NCI-H1930 (cell line): Measurements from ENCODE around the gene TSSK6.
"Not testable (repeated sequence)": the region's sequence is repeated elsewhere in the genome, so short reads cannot be mapped to it uniquely, and the experiment has no call there.

Experiments used
- DNase-seq, 2 experiments: peaks; one replicate each; lab custom pipeline; 2025; lab: John Stamatoyannopoulos, UW

TSSK6 gene

DNA sequence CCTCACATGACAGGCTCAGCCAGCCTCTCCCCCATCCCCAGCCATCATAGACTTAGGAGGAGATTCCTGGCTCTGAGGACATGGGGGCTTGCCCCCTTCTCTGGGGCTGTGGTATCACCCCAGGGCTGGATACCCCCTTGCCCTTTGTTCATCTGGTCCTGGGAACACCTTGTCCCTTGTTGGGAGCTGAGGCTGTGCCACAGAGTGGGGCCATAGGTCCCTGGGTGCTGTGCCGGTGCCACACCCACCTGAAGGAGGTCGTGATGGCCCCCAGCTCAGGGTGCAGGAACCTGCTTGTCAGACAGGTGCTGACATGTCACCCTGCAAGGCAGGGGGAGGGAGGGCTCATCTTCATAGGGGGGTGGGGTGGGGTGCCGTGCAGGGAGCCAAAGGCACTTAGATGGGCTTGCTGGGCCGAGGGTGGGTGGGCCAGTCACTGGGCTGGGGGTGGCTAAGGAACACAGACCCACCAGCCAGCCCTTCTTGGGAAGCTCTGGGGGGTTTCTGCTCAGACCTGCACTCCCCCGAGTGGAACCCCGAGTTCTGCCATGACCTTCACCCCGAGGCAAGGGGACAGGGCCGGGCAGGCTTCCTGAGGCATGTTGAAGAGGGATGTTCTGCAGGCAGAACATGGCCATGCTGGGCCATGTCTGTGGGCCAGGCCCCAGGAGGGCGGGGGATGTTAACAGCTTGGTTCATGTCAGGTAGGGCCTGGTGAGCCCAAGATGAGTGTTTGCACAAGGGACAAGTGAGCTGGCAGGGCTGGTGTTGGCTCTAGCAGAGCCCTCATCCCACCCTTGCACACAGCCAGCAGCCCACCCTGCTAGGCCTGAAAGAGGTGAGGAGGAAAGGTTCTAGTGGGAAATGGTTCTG lies 28.0 kb downstream of the TSSK6 start:
- DNase-seq: no peak

DNA sequence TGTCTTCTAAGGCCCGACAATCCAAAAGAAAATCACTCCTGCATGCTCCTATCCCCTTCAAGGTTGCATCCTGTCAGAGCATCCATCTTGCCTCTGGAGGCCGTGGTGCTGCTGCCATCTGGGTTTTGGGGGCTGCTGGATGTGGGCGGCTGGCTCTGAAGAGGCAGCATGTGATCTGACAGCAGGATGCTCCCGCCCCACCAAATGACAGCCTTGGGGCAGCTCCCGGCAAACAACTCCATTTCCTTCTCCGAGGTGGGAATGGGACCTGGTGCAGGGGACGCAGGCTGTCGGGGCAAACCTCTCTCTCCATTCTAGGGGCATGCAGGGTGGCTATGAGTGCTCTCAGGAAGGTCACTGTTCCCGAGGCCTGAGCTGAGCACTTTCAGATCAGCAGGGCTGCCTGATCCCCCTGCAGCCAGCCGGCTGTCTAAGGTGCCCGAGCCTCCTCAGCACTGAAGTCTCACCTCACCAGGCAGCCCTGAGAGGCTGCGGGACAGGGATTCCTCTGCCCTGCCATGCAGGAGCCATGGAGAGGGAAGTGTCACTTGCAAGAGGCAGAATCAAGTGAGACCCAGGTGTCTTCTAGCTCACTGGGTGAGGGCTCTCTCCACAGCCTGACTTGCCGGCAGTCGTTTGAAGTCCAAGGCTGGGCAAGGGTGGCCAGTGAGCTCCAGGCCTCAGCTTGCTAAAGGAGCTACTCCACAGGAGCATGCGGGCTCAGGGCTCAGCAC lies 28.8 kb downstream of the TSSK6 start:
- no peak for DNase-seq

DNA sequence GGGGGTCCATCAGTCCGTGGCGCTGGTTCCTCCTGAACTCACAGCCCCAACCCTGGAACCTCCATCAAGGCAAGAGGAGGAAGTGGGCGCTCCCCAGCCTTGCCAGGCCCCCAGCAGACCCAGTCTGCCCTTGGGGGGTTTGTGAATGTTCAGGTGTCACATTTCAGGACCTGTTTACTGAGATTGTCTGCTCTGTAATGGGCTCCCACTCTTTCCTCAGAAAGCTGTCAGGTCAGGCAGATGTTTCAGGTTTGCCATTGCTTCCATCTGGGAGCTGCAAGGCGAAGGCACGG lies 29.4 kb downstream of the TSSK6 start:
- DNase-seq: no peak

GRCh38 chr19:19485161-19485997 lies 30.0 kb downstream of the TSSK6 start:
- DNase-seq: no peak

DNA sequence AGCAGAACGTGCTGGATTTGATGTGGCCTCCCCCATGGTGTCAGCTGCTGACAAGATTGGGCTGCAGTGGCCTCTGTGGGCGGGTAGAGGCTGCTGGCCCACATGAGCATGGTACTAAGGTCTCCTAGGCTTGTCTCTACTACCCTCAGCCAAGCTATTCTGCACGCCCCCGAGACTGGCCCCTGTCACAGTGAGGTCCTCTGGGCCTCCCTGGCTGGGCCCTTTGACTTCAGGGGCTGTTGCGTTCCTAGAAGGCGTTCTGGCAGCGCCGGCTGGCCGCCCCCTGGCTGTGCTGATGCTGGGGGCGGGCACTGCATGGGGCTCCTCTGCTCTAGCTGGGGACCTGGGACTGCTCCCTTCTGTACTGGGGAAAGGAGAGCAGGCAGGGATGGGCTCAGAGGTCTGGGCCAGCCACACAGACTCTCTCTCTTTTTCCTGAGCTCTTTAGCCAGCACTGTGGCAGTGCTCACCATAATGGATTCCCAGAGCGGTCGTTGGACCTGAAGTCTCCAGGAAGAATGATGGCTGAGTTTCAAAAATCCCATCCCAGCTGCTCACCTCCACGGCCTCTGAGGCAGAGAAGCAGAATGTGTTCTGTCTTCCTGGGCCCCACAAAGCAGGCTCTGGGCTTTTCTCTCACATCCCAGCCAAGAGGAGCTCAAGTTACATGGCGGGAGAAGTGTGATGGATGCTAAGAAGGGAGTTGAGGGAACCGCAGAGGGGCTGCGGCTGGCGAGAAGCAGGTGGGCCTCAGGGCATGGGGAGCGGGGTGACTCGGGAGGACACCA lies 32.3 kb downstream of the TSSK6 start:
- DNase-seq: no peak

DNA sequence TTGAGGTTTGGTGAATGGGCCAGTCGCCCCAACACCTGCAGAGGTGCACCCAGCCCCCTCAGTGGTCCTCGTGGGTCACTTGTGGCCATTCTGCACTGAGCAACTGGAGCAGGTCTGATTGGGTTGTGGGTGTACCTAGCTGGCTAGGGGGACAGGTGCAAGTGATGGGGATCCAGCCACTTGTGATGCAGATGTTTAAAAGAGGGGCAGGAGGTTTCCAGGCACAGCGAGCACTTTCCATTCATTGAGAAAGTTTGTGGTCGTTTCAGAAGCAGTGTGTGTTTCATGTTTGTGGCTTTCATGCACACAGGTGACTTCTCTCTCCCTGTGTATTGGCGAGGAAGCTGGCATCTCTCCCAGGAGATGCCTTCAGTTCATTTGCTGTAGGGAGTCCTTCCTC lies 34.7 kb downstream of the TSSK6 start:
- no peak for DNase-seq

DNA sequence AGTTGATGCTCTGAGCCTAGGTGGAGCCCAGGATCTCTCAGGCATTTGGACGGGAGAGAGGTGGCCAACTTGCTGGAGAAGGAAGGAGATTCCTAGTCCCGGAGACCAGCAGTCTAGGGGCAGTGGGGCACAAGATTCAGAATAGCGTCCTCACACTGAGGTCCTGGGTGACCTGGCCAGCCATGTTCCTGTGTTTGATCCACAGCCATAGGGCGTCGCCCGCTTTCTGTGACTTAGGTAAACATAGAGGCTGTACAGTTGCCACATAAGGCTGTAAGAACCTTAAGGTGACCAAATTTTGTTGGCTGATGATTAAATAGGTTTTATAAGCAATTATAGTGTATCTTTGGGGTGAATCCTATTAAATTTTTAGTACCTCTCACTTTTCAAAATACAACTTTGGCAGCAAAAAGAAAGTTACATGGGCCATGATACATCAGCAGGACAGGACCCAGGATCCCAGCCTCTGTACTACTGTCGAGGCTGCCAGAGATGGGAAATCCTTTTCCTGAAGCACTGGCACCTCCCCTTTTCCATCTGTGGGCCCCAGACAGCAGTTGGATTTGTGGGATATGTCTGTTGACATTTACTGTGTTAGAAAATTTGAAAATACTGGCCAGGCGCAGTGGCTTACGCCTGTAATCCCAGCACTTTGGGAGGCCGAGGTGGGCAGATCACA lies 37.5 kb downstream of the TSSK6 start:
- no peak for DNase-seq

DNA sequence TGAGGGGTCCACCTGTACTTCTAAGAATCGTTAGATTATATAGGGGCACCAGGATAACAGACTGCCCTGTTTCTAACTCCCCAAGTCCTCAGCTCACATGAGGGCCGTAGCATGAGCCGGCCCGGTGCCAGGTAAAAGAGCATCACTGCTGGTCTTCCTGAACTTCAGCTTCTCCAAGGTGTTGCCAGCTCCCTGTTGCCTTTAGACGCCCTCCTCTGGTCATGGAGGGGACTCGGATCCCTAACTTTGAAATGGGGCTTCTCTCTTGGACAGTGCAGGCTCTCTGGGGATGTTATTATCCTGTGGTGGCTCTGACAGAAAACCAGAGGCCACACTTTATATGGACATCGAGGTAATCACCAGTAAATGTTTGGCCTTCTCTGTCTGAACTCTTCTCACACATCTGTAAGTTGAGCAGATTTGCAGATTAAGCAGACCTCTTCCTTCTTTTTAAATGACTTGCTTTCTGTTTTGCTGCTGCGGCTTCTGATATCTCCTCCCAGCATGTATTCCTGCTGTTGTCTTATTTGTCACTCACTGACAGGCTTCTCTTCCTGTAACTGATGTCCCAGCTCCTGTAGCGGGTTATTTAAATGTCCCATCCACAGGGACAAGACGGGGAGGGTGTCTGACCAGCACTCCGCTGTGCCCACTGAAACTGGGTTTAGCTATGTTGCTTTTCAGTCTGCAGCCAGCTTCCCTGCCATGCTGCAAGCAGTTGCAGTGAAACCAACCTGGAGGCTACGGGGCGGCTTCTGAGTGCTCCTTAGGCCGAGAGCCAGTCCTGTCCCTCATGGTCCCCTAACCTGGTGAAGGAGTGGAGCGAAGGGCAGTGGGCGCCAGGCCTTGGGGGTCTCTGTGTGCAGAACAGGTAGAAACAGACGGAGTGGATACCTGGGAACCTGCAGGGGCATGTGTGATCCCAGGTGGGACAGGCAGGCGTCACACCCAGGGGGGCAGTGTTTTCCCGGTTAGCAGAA lies 39.2 kb downstream of the TSSK6 start:
- DNase-seq: no peak

DNA sequence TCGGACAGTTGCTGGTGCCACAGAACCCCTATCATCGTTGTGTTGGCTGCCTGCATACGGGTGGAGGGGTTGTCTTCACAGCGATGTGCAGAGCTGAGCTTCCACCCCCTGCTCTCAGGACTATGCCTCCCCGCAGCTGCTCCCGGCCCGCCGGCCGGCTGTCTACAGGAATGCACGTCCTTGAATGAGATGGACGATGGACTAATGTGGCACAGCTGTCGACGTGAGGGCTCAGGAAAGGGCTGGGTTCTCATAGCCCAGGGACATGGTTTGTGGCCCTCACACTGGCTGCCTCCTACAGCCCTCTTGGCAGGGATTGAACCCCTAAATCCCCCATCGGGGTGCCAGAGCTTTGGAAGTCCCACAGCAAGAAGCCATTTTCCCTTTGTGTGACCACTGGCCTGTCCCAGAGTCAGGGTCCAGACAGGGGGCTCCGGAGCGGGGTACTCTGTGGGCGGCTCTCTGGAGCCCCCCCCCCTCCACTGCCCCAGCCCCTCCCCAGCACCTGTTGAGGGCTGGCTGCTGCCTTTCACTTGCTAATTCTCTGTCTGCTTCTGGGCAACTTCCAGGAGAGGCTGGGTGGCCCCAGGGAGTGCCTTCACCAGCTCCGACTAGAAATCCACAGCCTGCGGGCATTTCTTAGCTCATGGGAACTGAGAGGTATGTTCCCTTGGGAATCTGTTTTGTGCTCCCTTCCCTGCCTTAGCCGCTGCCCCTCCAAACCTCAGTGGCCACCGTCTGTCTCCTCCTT lies 40.2 kb downstream of the TSSK6 start:
- DNase-seq: no peak

DNA sequence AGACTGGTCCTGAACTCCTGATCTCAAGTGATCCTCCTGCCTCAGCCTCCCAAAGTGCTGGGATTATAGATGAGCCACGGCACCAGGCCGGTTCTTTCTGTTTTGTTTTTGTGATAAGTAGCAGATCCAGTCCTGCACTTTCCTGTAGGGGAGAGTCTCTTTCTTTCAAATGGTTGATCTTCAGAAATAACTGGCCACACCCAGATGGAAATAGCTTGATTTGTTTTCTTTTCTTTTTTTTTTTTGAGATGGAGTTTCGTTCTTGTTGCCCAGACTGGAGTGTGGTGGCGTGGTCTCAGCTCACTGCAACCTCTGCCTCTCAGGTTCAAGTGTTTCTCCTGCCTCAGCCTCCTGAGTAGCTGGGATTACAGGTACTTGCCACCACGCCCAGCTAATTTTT lies 43.2 kb downstream of the TSSK6 start:
- DNase-seq: not testable (repeated sequence)

GRCh38 chr19:19471682-19472081 lies 43.7 kb downstream of the TSSK6 start:
- DNase-seq: no peak

DNA sequence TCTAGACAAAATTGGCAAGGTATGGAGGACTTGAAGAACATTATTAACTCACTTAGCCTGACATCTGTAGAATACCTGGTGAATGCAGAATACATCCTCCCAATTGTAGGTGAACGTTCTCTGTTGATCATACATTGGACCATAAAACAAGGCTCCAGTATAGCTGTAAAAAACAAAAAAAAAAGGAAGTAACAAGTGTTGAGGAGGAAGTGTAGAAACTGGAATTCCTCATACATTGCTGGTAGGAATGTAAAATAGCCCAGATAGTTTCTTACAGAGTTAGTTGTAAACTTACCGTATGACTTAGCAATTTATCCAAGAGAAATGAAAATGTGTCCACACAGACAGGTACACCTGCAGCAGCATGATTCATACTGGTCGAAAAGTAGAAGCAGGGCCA lies 44.8 kb downstream of the TSSK6 start:
- no peak for DNase-seq

DNA sequence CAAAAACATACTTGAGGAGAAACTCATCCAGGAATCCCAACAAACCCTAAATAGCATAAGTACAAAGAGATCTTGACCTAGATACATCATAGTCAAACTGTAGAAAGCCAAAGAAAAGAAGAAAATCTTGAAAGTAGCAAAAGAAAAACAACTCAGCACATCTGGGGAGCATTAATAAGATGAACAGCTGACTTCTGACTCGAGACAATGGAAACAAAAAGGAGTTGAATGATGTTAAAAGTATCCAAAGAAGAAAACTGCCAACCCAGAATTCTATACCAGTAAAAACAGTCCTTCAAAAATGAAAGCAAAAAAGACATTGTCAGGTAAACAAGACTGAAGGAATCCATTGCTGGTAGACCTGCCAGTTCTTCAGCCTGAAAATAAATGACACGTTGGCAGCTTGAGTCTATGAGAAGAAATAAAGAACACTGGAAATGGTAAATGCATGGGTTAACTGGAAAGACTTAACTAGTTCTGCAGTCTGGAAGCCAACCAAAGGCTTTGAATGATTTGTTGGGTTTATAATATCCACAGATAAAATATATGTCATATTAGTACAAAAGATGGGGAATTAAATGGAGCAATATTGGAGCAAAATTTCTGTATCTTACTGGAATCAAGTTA lies 46.8 kb downstream of the TSSK6 start:
- no peak for DNase-seq

- DNase-seq: no peak
Measured at GRCh38 chr19:19466201-19466600, 49.1 kb downstream of the TSSK6 start.

DNA sequence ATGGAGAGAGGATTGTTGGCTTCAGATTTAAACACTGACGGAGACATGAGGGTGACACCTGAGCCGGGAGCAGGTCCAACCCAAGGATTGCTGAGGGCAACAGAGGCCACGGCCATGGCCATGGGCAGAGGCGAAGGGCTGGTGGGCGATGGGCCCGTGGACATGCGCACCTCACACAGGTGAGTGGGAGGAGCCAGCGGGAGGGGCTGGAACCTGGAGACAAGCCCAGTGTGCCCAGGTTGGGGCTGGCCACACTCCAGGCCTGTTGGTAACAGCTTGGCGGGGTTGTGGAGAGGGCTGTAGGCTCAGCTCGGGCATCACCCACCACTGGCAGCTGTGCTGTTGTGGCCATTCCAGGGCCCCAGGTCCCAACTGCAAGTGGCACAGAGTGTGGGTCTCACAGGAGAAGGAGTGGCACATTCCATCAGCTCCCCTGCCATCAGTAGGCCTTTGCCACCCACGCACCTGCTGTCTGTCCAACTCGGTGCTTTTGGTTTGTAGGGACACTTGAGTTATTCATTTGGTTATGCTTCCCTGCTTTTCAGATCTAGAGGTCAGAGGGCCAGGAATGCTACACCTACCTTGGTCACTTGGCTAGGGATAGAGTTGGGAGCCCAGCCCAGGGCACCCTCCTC lies 49.8 kb downstream of the TSSK6 start:
- no peak for DNase-seq

DNA sequence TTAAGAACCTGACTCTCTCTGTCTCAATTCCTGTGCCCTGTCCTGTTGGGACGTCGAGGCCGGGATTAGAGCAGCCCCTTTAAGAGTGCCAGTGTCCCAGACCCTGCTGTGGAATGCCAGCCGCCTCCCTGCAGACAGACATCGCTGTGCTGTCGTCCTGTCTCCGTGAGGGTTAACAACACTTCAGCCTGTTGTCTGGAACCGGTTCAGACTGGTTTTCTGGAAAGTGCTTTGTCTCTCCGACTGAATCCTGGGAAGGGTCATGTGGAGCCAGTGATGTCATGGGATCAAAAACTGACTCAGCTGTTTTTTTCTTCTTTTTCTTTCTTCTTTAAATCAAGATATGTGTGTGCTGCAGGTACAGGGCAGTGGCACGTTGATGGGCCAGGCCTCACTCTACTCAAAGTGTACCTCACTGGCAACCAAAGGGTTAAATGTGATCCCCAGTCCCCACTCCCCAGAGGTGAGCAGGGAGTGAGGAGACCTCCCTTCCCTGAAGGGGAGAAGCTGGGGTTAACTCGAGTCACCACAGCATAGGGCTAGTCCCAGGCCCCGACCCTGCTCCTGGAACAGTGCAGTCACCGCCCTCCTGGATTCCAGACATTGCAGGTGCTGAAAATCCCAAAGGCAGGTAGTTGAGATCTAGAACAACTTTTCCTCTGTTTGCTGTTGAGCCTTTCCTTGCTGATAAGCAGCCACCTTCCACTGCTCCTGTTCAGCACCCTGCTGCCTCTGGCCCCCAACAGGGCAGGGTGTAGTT lies 50.8 kb downstream of the TSSK6 start:
- DNase-seq: no peak
